GM12878 (cell line): Measurements from ENCODE around the gene ERVMER34-1. TPM values are rescaled to one million over a fixed set of nuclear protein-coding genes. Genes with fewer than 3 reads are reported as not detected.

Source experiments
- ATAC-seq: fragments of 200-7000 bp; cut with Tn5 transposase; 3 replicates; pipeline ENCODE4 v1.9.1; 2020; ENCODE audit warnings: mild to moderate bottlenecking, moderate library complexity
- BruUV-seq: library from RNA; stranded (reverse); fragments of 400-500 nt; replicated peaks from 2 replicates; lab custom pipeline; 2021; lab: Mats Ljungman, UMichigan
- CTCF ChIA-PET: fragments of 300-600 bp; sonication (Branson Sonifier 250); formaldehyde crosslinking; extraction: SDS; loops from one replicate; lab custom pipeline; 2021; ENCODE audit warnings: inconsistent platforms; lab: Yijun Ruan, JAX
- POLR2A ChIA-PET: fragments of 350-600 bp; formaldehyde crosslinking; extraction: SDS; loops from one replicate; lab custom pipeline; 2021; ENCODE audit warnings: inconsistent platforms; lab: Charles Lee
- RAD21 ChIA-PET: fragments of 300-600 bp; sonication (Branson Sonifier 250); formaldehyde crosslinking; loops from one replicate; lab custom pipeline; 2023; ENCODE audit warnings: antibody characterized with exemption; ENCODE audit not compliant: unreplicated experiment; lab: Charles Lee
- SMC1A ChIA-PET: fragments of 300-600 bp; sonication (Branson Sonifier 250); formaldehyde crosslinking; loops from one replicate; lab custom pipeline; 2023; ENCODE audit not compliant: unreplicated experiment, uncharacterized antibody; lab: Charles Lee
- DNase-seq: peaks from one replicate; pipeline ENCODE4 v3.0.0-alpha.2; 2011; ENCODE audit warnings: low read depth, low spot score
- FAIRE-seq: peaks from 3 replicates; lab custom pipeline; 2011; peaks lifted over from hg19 to GRCh38; lab: Jason Lieb, UNC
- H2AFZ ChIP-seq: 2 replicates; pipeline ENCODE4 v1.6.0; 2011; ENCODE audit warnings: low read depth, low read length, control low read depth; ENCODE audit not compliant: control insufficient read depth
- H3K27ac ChIP-seq: 2 replicates; pipeline ENCODE4 v1.5.1; 2011; ENCODE audit warnings: control low read depth; ENCODE audit not compliant: control insufficient read depth, insufficient read depth
- H3K27me3 ChIP-seq, 2 experiments: replicated peaks in 1 of 2; 2 replicates each; pipeline versions ENCODE4 v1.6.0 to v1.6.1; 2011; ENCODE audit warnings: low read length in 1 of 2; ENCODE audit not compliant: control insufficient read depth in 2 of 2, insufficient read depth in 2 of 2
- H3K36me3 ChIP-seq, 2 experiments: 2 replicates each; pipeline ENCODE4 v1.5.1; 2011; ENCODE audit warnings: low read length in 1 of 2; ENCODE audit not compliant: control insufficient read depth in 2 of 2, insufficient read depth in 2 of 2
- H3K4me1 ChIP-seq: 2 replicates; pipeline ENCODE4 v1.6.1; 2011; ENCODE audit warnings: mild to moderate bottlenecking, low read length, moderate library complexity, mixed read lengths; ENCODE audit not compliant: control insufficient read depth, insufficient read depth
- H3K4me2 ChIP-seq: 2 replicates; pipeline ENCODE4 v1.6.0; 2011; ENCODE audit warnings: control low read depth; ENCODE audit not compliant: control insufficient read depth, insufficient read depth
- H3K4me3 ChIP-seq: fragments of 200-600 bp; sonication (generic); 2 replicates; pipeline ENCODE4 v1.5.1; 2016
- H3K79me2 ChIP-seq: 2 replicates; pipeline ENCODE4 v1.6.0; 2011; ENCODE audit warnings: low read length; ENCODE audit not compliant: control insufficient read depth, insufficient read depth
- H3K9ac ChIP-seq: 2 replicates; pipeline ENCODE4 v1.8.0; 2011; ENCODE audit warnings: low read length, control low read depth, mixed read lengths; ENCODE audit not compliant: control insufficient read depth, insufficient read depth
- H3K9me3 ChIP-seq: replicated peaks from 3 replicates; pipeline ENCODE4 v1.5.1; 2011; ENCODE audit warnings: mild to moderate bottlenecking, low read length; ENCODE audit not compliant: control insufficient read depth, insufficient read depth
- H4K20me1 ChIP-seq: 2 replicates; pipeline ENCODE4 v1.6.0; 2011; ENCODE audit not compliant: control insufficient read depth, insufficient read depth
- E4F1 ChIP-seq: fragments of 450-650 bp; IDR thresholded peaks from 2 replicates; pipeline ENCODE4 v1.6.1; 2018; ENCODE audit warnings: borderline replicate concordance, mild to moderate bottlenecking; ENCODE audit not compliant: partially characterized antibody
- ESRRA ChIP-seq: IDR thresholded peaks from 2 replicates; pipeline ENCODE4 v1.6.1; 2012; ENCODE audit warnings: mild to moderate bottlenecking, low read length, improper control_type of control experiment
- IKZF1 ChIP-seq: fragments of 450-650 bp; conservative IDR thresholded peaks from 2 replicates; pipeline ENCODE4 v1.6.1; 2017; ENCODE audit warnings: antibody characterized with exemption, mild to moderate bottlenecking
- IKZF2 ChIP-seq, 2 experiments: fragments of 450-650 bp; IDR thresholded peaks; 2 replicates each; pipeline ENCODE4 v1.6.1; 2017; ENCODE audit warnings: mild to moderate bottlenecking in 2 of 2, moderate library complexity in 2 of 2
- MTA3 ChIP-seq: IDR thresholded peaks from 2 replicates; pipeline ENCODE4 v1.6.1; 2012; ENCODE audit warnings: low read length, inconsistent platforms, borderline replicate concordance
- SIN3A ChIP-seq: IDR thresholded peaks from 2 replicates; pipeline ENCODE4 v1.6.1; 2012; ENCODE audit warnings: low read depth, low read length, improper control_type of control experiment
- TCF7 ChIP-seq: IDR thresholded peaks from 2 replicates; pipeline ENCODE4 v1.6.1; 2014; ENCODE audit warnings: antibody characterized with exemption, borderline replicate concordance
- ZNF592 ChIP-seq: fragments of 450-650 bp; IDR thresholded peaks from 2 replicates; pipeline ENCODE4 v1.6.1; 2017; ENCODE audit warnings: mild to moderate bottlenecking, moderate library complexity
- ZNF622 ChIP-seq: fragments of 450-650 bp; IDR thresholded peaks from 2 replicates; pipeline ENCODE4 v1.6.1; 2017; ENCODE audit warnings: mild to moderate bottlenecking, inconsistent platforms
- ZSCAN29 ChIP-seq: fragments of 450-650 bp; IDR thresholded peaks from 2 replicates; pipeline ENCODE4 v1.6.1; 2017; ENCODE audit warnings: mild to moderate bottlenecking, moderate library complexity
- WGBS: methylation state at CpG from one replicate; pipeline ENCODE4 v1.1.6; 2016; ENCODE audit warnings: low lambda C conversion rate; ENCODE audit not compliant: insufficient replicate concordance, insufficient coverage; ENCODE audit errors: missing lambda C conversion rate; 5-methylcytosine and 5-hydroxymethylcytosine counted together
- in situ Hi-C: fragments of 300-500 bp; cut with MboI; formaldehyde crosslinking; loops from 9 replicates; pipeline ENCODE4 v1.14.3; 2018; ENCODE audit warnings: mixed read lengths
- intact Hi-C: fragments of 100-400 bp; cut with micrococcal nuclease; formaldehyde crosslinking; loops from one replicate; pipeline ENCODE4 v1.14.2; 2022; ENCODE audit not compliant: unreplicated experiment
- polyA plus RNA-seq, 11 experiments: library from polyadenylated mRNA; depleted of rRNA in 4 of 11; unstranded in 6 of 11; stranded (reverse) in 5 of 11; fragments of >200 nt; fragmentation: Nextera tagmentation in 4 of 11; fragmentation: Illumina TruSeq in 1 of 11; extraction: Ambion mirVana in 4 of 11; extraction: Trizol in 1 of 11; gene quantifications; 1 replicate in 1 of 11; 2 replicates in 10 of 11; pipeline versions ENCODE4 v1.2.1 to v1.2.3, GENCODE V29; 2011 to 2016; ENCODE audit warnings: inconsistent platforms in 2 of 11, missing spikeins in 2 of 11, low read depth in 1 of 11
- total RNA-seq, 4 experiments: library from RNA; depleted of rRNA in 3 of 4; stranded (reverse); fragments of >200 nt in 3 of 4; fragmentation: Illumina TruSeq in 1 of 4; extraction: Trizol in 1 of 4; gene quantifications; 2 replicates each; pipeline versions ENCODE4 v1.2.1 to v1.2.3, GENCODE V29; 2013 to 2021

ERVMER34-1 gene
- total and polyA plus RNA-seq, 10 of the 15 experiments (the other 5 are each of a cell fraction or from before 2014, with no cell fraction given), result not detected

- DNase-seq (no peak), FAIRE-seq (no peak), ATAC-seq (no peak)
- ChIA-PET SMC1A (no interaction called here), RAD21 (no interaction called here), POLR2A (interaction anchor here (0.5 to 1.1 kb wide), 3 partner anchors 20 to 64 kb away, joined by 3 to 5 read pairs (median 3); no protein-coding TSS in a partner anchor), CTCF (interaction anchor here (2.1 kb wide), 1 partner anchor 121 kb away, joined by 4 read pairs; no protein-coding TSS in a partner anchor)
- H3K79me2 ChIP-seq, result peaks cover 19% of the 10 kb centered on the region
- H4K20me1 ChIP-seq, result no peaks in the 10 kb centered on the region
- H3K27me3 ChIP-seq, result no peaks in the 10 kb centered on the region
- peaks cover 0 to 9% of the 10 kb centered on the region in 2 experiments; a peak in 3 of 4 replicates for H3K36me3 ChIP-seq
- no peak for TF ChIP-seq SIN3A
- no peak for TF ChIP-seq MTA3
- no peak for TF ChIP-seq ZSCAN29
- no peak for TF ChIP-seq ESRRA
- peak in 1 of 2 experiments; percentile 26; a peak in 1 of 4 replicates for TF ChIP-seq IKZF2 (IDR thresholded peaks at IDR 0.05)
- no peak for TF ChIP-seq TCF7
- TF ChIP-seq IKZF1, result peak; percentile 52
- H3K4me1 ChIP-seq, result peaks cover 22% of the 10 kb centered on the region
- H3K9ac ChIP-seq, result no peak overlapping the region
- intact Hi-C loops, result no loop called here
- peak overlapping the region; percentile 15; the same call in 1 of the 2 replicates for H2AFZ ChIP-seq
- H3K9me3 ChIP-seq, result no peaks in the 10 kb centered on the region
- BruUV-seq, result no TSS peak
- H3K4me3 ChIP-seq, result no peak overlapping the region
- H3K27ac ChIP-seq, result no peak overlapping the region
- in situ Hi-C loops, result loop anchor here (25.0 kb wide), 1 partner anchor 653 kb away; the partner anchor contains the start of gene SCFD2
- H3K4me2 ChIP-seq, result no peak overlapping the region
Observed at GRCh38 chr4:52709155-52709554, 42.1 kb downstream of the ERVMER34-1 start.

DNA sequence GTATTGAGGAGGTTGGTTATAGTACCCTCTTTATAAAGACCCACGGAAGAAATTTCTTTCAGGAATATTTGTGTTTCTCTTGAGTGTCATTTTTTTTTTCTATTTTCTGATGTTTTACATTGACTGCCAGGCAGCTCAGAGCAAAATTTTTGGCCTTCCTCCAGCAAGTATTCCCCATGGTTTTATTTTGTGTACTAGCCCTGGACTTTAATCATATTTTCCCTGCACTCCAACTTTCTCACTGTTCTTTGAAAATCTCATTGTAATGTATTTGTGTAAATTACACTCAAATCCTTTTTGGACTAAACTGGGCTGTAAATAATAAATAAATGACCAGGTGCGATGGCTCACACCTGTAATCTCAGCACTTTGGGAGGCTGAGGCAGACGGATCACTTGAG lies 46.6 kb downstream of the ERVMER34-1 start:
- no peaks in the 10 kb centered on the region for H3K79me2 ChIP-seq
- H3K4me1 ChIP-seq, result peaks cover 21% of the 10 kb centered on the region
- H2AFZ ChIP-seq, result no peak overlapping the region
- intact Hi-C loops, result no loop called here
- no peak for FAIRE-seq
- in situ Hi-C loops, result loop anchor here (25.0 kb wide), 1 partner anchor 658 kb away; the partner anchor contains the start of gene SCFD2
- CTCF ChIA-PET, result interaction anchor here (1.3 to 1.5 kb wide), 2 partner anchors 16 to 47 kb away, joined by 3 to 4 read pairs; no protein-coding TSS in a partner anchor
- H3K27ac ChIP-seq, result no peak overlapping the region
- DNase-seq, result no peak
- ATAC-seq, result no peak
- H3K27me3 ChIP-seq, result no peaks in the 10 kb centered on the region
- no peak overlapping the region for H3K4me3 ChIP-seq
- no peaks in the 10 kb centered on the region for H3K9me3 ChIP-seq
- RAD21 ChIA-PET, result no interaction called here
- POLR2A ChIA-PET, result interaction anchor here (0.8 kb wide), 1 partner anchor 8 kb away, joined by 3 read pairs; no protein-coding TSS in a partner anchor
- H3K9ac ChIP-seq, result no peak overlapping the region
- no peak overlapping the region for H3K4me2 ChIP-seq
- SMC1A ChIA-PET, result interaction anchor here (1.0 to 1.9 kb wide), 2 partner anchors 40 to 54 kb away, joined by 3 to 4 read pairs; no protein-coding TSS in a partner anchor
- WGBS, result 80% methylated on average over 3 of the region's 3 CpGs
- H3K36me3 ChIP-seq, result no peaks in the 10 kb centered on the region
- no peaks in the 10 kb centered on the region for H4K20me1 ChIP-seq
- BruUV-seq, result no TSS peak
- TF ChIP-seq ZNF622 (no peak), E4F1 (no peak), ZNF592 (no peak)
